ENCODE measurements around the gene SOX6. TPM values are rescaled to one million over a fixed set of nuclear protein-coding genes. Genes with fewer than 3 reads are reported as not detected.

SOX6 gene
- total RNA-seq, 4 donors from 2014 or later, result 1.6 to 22.7 (median 6.9) TPM

- DNase-seq, result no peak
- Histone ChIP-seq H3K4me3 (no peak overlapping the region), H3K4me1 (peaks cover 0 to 18% (median 14%) of the 10 kb centered on the region in 4 donors), H3K36me3 (no peaks in the 10 kb centered on the region), H3K27me3 (no peaks in the 10 kb centered on the region), H3K9me3 (no peaks in the 10 kb centered on the region), H3K27ac (no peak overlapping the region)
- 64 to 76% methylated on average over 1 of the region's 1 CpG for WGBS, 2 donors (ENCODE audit: low coverage in 1 of 2)
- intact Hi-C loops (cut with DNase I; ENCODE audit: low total_unique reads) (no loop called here), in situ Hi-C loops (cut with MboI; ENCODE audit: low pct_ligation_motif_present in 1 of 4, low pct_unique_long_range_greater_than_20kb in 1 of 4, low sequenced_read_pairs in 3 of 4) (no loop called here)
- TF ChIP-seq CTCF (IDR thresholded peaks at IDR 0.05) (no peak), EP300 (IDR thresholded peaks at IDR 0.05; ENCODE audit: low read depth) (no peak), POLR2AphosphoS5 (IDR thresholded peaks at IDR 0.05) (no peak), POLR2A (IDR thresholded peaks at IDR 0.05) (no peak)
Measured at GRCh38 chr11:16095756-16096155, 260.6 kb downstream of the SOX6 start.

GRCh38 chr11:16093889-16094653 lies 262.3 kb downstream of the SOX6 start:
- Histone ChIP-seq H3K4me1 (peaks cover 0 to 18% (median 3%) of the 10 kb centered on the region in 4 donors), H3K27me3 (no peaks in the 10 kb centered on the region), H3K4me3 (no peak overlapping the region), H3K9me3 (no peaks in the 10 kb centered on the region), H3K27ac (no peak overlapping the region), H3K36me3 (no peaks in the 10 kb centered on the region)
- no peak for DNase-seq
- no peak for TF ChIP-seq POLR2A (IDR thresholded peaks at IDR 0.05)
- no peak for TF ChIP-seq EP300 (IDR thresholded peaks at IDR 0.05; ENCODE audit: low read depth)
- no peak for TF ChIP-seq POLR2AphosphoS5 (IDR thresholded peaks at IDR 0.05)
- no peak for TF ChIP-seq CTCF (IDR thresholded peaks at IDR 0.05)
- in situ Hi-C loops (cut with MboI; ENCODE audit: low pct_ligation_motif_present in 1 of 4, low pct_unique_long_range_greater_than_20kb in 1 of 4, low sequenced_read_pairs in 3 of 4), result no loop called here
- intact Hi-C loops (cut with DNase I; ENCODE audit: low total_unique reads), result no loop called here
- WGBS, 2 donors (ENCODE audit: low coverage in 1 of 2), result 59 to 67% methylated on average over 2 to 3 of the region's 3 CpGs

GRCh38 chr11:16091862-16092261 lies 264.5 kb downstream of the SOX6 start:
- WGBS, 2 donors (ENCODE audit: low coverage in 1 of 2), result 80 to 87% methylated on average over 1 of the region's 1 CpG
- in situ Hi-C loops (cut with MboI; ENCODE audit: low pct_ligation_motif_present in 1 of 4, low pct_unique_long_range_greater_than_20kb in 1 of 4, low sequenced_read_pairs in 3 of 4), result no loop called here
- intact Hi-C loops (cut with DNase I; ENCODE audit: low total_unique reads), result no loop called here
- H3K27ac ChIP-seq, result no peak overlapping the region
- no peaks in the 10 kb centered on the region for H3K36me3 ChIP-seq
- H3K27me3 ChIP-seq, result no peaks in the 10 kb centered on the region
- peaks cover 0 to under 1% (median 0%) of the 10 kb centered on the region in 4 donors for H3K4me1 ChIP-seq
- no peaks in the 10 kb centered on the region for H3K9me3 ChIP-seq
- DNase-seq, result no peak
- no peak overlapping the region for H3K4me3 ChIP-seq
- no peak for TF ChIP-seq POLR2A (IDR thresholded peaks at IDR 0.05)
- TF ChIP-seq CTCF (IDR thresholded peaks at IDR 0.05), result no peak
- no peak for TF ChIP-seq EP300 (IDR thresholded peaks at IDR 0.05; ENCODE audit: low read depth)
- TF ChIP-seq POLR2AphosphoS5 (IDR thresholded peaks at IDR 0.05), result no peak

GRCh38 chr11:16089481-16089880 lies 266.9 kb downstream of the SOX6 start:
- H3K4me1 ChIP-seq, result no peaks in the 10 kb centered on the region
- H3K27ac ChIP-seq, result no peak overlapping the region
- H3K4me3 ChIP-seq, result no peak overlapping the region
- no peaks in the 10 kb centered on the region for H3K9me3 ChIP-seq
- H3K27me3 ChIP-seq, result no peaks in the 10 kb centered on the region
- DNase-seq, result no peak
- intact Hi-C loops (cut with DNase I; ENCODE audit: low total_unique reads) (no loop called here), in situ Hi-C loops (cut with MboI; ENCODE audit: low pct_ligation_motif_present in 1 of 4, low pct_unique_long_range_greater_than_20kb in 1 of 4, low sequenced_read_pairs in 3 of 4) (no loop called here)
- no peak for TF ChIP-seq POLR2AphosphoS5 (IDR thresholded peaks at IDR 0.05)
- TF ChIP-seq POLR2A (IDR thresholded peaks at IDR 0.05), result no peak
- no peak for TF ChIP-seq CTCF (IDR thresholded peaks at IDR 0.05)
- TF ChIP-seq EP300 (IDR thresholded peaks at IDR 0.05; ENCODE audit: low read depth), result no peak
- H3K36me3 ChIP-seq, result no peaks in the 10 kb centered on the region
- WGBS, 2 donors (ENCODE audit: low coverage in 1 of 2), result 81 to 88% methylated on average over 1 of the region's 1 CpG
